GM10248 (cell line): ENCODE data around the gene VPS35.

Source experiments
- CTCF ChIA-PET: fragments of 300-600 bp; sonication (Branson Sonifier 250); formaldehyde crosslinking; extraction: SDS; loops from one replicate; lab custom pipeline; 2021; ENCODE audit warnings: antibody characterized with exemption; lab: Yijun Ruan, JAX
- POLR2A ChIA-PET: fragments of 350-650 bp; sonication (Branson Sonifier 250); formaldehyde crosslinking; extraction: SDS; loops from one replicate; lab custom pipeline; 2020; ENCODE audit warnings: antibody characterized with exemption; lab: Yijun Ruan, JAX
- DNase-seq: peaks from one replicate; pipeline ENCODE4 v3.0.0; 2012; ENCODE audit errors: extremely low spot score
- TF ChIP-seq, protein P1 (sequence below): IDR thresholded peaks from 2 replicates; pipeline ENCODE4 v1.5.1; 2012; ENCODE audit warnings: mild to moderate bottlenecking, low read depth; ENCODE audit errors: extremely low read depth, missing control alignments, control extremely low read depth

VPS35 gene

DNA sequence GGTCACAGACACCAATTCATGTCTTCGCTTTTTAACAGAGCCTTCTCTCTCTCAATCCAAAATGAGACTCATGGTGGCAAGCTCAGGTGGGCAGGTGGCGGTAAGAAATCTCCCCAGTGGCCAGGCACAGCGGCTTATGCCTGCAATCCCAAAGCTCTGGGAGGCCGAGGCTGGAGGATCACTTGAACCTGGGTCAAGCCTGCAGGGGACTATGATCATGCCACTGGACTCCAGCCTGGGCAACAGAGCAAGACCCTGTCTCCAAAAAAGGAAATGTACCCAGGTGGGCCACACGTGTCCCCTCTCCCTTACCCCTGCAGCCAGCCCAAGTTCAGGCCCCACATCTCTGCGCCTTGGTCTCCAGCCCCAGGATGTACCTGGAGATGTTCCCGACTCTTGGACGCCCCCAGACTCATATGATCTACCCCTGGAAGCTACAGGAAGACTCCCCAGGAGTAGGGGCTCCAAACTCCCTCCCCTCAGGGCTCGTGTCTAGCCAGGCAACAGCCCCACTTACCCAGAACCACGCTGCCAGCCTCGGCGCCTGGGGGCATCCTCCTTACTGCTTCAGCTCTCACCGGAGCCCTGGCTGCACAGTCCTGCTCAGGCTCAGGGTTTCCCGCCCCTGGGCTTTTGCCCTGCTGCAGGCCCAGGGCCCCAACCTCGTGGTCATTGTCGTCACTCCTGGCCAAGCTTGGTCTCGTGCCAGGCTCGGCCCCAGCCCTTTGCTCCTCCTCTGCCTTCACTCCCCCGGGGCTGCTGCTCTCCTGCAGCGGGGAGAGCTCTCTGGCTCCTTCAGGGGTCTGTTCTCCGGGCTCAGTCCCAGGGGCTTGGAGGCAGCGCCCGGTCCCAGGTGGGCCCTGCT is 42.9 kb upstream of the VPS35 start:
- ChIA-PET CTCF (interaction anchor here (1.2 to 1.6 kb wide), 3 partner anchors 8 to 58 kb away, joined by 4 to 5 read pairs (median 4); no protein-coding TSS in a partner anchor), POLR2A (no interaction called here)
- DNase-seq, result no peak
- TF ChIP-seq, protein P1, sequence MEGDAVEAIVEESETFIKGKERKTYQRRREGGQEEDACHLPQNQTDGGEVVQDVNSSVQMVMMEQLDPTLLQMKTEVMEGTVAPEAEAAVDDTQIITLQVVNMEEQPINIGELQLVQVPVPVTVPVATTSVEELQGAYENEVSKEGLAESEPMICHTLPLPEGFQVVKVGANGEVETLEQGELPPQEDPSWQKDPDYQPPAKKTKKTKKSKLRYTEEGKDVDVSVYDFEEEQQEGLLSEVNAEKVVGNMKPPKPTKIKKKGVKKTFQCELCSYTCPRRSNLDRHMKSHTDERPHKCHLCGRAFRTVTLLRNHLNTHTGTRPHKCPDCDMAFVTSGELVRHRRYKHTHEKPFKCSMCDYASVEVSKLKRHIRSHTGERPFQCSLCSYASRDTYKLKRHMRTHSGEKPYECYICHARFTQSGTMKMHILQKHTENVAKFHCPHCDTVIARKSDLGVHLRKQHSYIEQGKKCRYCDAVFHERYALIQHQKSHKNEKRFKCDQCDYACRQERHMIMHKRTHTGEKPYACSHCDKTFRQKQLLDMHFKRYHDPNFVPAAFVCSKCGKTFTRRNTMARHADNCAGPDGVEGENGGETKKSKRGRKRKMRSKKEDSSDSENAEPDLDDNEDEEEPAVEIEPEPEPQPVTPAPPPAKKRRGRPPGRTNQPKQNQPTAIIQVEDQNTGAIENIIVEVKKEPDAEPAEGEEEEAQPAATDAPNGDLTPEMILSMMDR, result no peak

DNA sequence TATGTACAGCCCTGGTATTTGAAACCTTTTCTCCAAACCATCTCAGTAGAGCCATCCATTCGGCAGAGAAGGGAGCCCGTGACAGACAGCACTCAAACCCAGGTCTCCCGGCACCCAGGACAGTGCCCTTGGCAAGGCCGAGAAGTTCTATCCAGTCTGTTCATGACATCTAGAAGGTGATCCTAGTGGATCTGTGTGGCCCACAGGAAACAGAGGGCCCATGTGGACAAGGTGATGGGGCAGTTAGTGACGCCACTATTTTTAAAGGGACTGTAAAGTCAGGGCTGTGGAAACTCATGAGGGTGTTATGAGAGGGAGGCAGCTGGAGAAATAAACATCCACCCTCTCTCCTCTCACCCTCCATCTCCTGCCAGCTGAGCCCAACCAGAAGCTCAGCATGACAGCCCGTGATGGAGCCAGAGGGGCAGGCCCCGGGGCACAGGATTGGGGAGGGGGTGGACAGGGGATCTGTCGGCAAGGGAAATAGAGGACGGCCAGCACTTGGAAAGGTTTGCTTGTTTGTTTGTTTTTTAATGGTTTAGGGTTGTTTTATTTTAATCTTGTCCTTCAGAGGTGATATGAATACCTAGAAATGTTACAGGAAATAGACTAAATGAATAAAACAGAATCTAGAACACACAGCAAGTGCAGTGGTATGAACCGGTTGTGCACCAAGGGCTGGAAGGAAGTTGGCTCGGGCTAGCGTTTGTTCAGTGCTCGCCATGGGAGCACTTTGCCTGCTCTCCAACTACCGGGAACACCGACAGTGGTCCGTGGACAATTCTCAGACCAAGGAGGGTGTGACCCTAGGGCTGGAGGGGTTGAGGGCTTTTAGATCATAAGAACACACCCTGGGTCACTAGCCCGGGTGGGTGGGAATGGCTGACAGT is 42.1 kb upstream of the VPS35 start:
- CTCF ChIA-PET, result interaction anchor here (1.2 kb wide), 1 partner anchor 57 kb away, joined by 4 read pairs; no protein-coding TSS in a partner anchor
- no peak for DNase-seq
- POLR2A ChIA-PET, result no interaction called here
- TF ChIP-seq, protein P1, result no peak

DNA sequence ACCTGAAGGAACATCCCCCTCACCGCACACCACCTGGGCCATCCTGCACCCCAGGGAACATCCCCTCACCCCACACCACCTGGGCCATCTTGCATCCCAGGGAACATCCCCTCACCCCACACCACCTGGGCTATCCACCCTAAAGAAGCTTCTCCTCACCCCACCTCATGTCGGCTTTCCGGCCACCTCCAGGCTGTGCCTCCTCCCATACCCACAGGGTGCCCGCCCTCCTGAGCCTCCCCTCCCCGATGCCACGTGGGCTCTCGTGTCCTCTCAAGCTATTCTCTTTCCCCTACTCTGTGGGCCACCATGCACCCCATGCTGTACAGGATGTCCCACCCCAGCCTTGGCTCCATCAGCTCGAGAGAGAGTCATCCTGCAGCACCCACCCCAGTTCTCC is 41.1 kb upstream of the VPS35 start:
- no peak for DNase-seq
- ChIA-PET CTCF (no interaction called here), POLR2A (no interaction called here)

DNA sequence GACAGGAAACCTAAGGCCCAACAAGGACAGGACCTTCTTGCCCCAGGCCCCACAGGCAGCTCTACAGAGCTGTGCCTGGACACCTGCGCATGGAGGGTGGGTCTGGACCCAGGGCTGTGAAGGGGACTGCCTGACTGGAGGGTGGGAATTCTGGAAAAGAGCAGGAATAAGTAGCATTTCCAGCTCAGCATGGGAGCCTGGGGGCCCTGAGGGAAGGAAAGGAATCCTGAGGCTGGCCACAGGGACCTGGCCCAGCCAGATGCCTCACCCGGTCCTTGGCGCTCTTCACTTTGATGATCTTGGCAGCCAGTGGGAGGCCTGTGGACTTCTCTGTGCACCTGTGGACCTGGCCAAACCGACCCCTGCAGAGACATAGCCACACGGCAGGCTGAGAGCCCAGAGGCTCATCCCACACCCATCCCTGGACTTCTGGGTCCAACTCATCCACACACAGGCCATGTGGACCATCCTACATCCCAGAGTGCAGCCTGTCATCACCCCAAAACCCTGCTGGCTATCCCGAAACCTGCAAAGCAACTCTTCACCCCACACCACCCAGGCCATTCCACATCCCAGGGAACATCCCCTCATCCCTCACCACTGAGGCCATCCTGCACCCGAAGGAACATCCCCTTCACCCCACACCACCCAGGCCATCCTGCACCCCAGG is 40.5 kb upstream of the VPS35 start:
- TF ChIP-seq, protein P1, result no peak
- DNase-seq, result no peak
- POLR2A ChIA-PET, result no interaction called here
- CTCF ChIA-PET, result interaction anchor here (1.7 kb wide), 1 partner anchor 12 kb away, joined by 7 read pairs; no protein-coding TSS in a partner anchor

More for the DNA sequence above, 41.1 kb upstream of the VPS35 start:
- TF ChIP-seq, protein P1, result no peak

DNA sequence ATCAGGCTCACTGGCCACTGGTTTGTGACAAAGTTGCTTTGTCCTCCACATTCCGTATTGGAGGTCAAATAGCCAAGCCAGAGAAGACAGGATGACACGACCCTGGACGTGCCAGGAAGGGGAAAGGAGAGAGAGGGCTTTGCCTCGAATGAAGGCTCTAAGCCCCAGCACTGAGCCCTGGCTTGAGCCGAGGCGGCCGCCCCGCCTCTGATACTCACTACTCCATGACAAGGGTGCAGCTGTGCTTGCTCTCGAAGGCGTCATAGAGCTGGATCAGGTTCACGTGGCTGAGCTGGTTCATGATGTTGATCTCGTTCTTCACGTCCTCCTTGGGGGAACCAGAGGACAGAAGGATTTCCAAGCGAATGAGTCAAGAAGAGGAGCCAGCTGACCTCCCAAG is 39.8 kb upstream of the VPS35 start:
- POLR2A ChIA-PET, result no interaction called here
- CTCF ChIA-PET, result interaction anchor here (1.4 to 1.7 kb wide), 2 partner anchors 8 to 13 kb away, joined by 3 to 7 read pairs; no protein-coding TSS in a partner anchor
- TF ChIP-seq, protein P1, result no peak
- DNase-seq, result no peak
